Measurements from ENCODE around the gene GAREM1.

DNA sequence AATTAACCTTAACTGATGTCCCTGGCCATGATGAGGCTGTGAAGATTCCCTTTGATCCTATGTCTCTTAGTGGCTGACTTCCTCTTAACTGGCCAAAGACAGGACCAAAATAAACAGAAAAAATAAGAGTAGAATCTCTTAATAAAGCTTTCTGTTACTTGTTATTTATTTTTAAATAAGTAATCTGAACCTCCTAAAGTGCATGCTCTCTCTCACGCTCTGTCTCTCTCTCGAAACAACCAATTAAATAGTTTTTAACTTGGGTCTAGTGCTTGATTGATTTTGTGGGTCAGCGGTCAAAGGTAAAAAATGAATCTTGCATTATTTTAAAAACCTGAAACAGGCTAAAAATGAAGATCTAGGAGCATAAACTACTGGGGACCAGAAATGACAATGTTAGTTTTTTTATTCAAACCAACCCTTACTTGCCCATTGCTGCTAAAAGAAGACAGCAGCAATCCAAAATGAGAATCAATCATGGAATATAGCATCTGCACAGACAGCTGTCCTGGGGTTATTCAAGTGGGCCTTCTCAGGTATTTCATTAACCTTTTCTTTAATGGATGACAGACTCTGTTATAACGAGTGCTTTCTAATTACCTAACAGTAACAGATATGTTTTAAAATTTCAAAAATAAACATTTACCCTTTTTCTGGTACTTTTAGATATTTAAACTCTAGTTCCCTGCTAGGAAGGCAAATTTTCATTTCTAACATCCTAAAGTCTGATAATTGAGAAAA lies 11.2 kb downstream of the GAREM1 start:
- TF ChIP-seq, protein P1, sequence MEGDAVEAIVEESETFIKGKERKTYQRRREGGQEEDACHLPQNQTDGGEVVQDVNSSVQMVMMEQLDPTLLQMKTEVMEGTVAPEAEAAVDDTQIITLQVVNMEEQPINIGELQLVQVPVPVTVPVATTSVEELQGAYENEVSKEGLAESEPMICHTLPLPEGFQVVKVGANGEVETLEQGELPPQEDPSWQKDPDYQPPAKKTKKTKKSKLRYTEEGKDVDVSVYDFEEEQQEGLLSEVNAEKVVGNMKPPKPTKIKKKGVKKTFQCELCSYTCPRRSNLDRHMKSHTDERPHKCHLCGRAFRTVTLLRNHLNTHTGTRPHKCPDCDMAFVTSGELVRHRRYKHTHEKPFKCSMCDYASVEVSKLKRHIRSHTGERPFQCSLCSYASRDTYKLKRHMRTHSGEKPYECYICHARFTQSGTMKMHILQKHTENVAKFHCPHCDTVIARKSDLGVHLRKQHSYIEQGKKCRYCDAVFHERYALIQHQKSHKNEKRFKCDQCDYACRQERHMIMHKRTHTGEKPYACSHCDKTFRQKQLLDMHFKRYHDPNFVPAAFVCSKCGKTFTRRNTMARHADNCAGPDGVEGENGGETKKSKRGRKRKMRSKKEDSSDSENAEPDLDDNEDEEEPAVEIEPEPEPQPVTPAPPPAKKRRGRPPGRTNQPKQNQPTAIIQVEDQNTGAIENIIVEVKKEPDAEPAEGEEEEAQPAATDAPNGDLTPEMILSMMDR (IDR thresholded peaks at IDR 0.05; ENCODE audit: borderline replicate concordance, extremely low read depth, low read length, poor library complexity, severe bottlenecking), result no peak
- TF ChIP-seq EZH2 (IDR thresholded peaks at IDR 0.05; ENCODE audit: borderline replicate concordance, low read depth, low read length, severe bottlenecking), result no peak

Measured in DND-41 (cell line).